AG20443 (cell line): ENCODE results near the gene C6orf89.

Source experiments
- DNase-seq: peaks from one replicate; pipeline ENCODE4 v3.0.0; 2012; ENCODE audit warnings: low spot score, mixed read lengths

Gene C6orf89

DNA sequence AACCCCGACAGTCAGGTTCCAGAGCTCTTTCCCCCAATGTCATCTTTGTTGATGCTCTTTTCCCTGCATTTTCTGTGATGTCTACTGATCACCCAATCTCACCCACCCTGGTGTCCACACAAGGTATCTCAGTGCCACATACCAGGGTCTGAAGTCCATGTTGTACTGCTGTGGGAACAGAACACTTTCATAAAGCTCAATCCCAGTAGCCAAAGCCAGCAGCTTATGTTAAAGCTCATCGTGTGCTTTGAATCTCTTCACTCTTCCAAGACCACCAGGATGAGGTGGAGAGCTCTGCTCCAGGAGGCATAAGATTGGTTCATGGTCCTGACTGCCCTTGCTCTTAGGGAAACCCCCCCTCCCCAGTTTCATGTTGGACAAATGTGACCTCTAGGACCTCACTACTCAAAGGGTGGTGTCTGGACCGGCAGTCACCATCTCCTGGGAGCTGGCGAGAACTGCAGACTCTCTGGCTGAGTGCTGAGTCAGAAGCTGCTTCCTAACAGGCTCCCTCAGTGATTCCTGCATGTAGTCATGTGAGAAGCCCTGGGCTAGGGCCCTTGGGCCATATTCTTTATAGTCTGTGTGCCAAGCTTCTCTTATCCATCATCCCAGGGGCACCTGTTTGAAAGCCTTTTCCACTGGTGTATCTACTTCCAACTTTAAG lies 33.1 kb upstream of the C6orf89 start:
- DNase-seq: peak; percentile 74

DNA sequence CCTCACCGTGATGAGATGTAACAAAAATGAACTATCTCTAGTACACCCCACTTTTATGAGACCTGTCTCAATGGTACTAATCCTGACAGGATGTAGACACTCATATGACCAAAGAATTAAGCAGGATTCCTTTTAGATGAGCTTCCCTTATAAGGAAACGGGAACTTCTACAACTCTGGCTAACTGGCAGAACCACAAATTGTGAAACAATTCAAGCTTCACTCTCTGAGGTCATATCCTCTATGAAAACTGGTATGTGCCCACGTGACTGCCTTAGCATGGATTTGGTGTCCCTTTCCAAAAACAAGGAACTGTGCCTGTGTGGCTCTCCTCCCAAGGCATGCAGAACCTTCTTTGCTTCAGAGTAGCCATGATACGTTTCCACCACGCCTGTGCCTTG lies 32.4 kb upstream of the C6orf89 start:
- peak; percentile 72 for DNase-seq

DNA sequence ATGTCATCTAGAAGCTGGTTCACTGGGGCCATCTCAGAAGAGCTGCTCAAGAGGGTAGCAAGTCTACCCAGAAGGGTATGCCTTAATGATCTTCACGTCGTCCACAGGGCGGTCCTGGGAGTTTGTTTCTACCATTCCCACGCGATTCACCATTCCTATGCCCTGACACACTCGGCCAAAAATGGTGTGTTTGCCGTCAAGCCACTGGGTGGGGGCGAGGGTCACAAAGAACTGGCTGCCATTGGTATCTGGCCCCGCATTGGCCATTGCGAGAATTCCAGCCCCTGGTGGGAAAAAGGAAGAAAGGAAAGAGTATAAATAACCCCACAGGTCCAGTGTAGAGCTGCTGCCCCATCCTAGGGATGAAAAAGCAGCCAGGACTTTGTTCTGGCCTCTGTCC lies 30.0 kb upstream of the C6orf89 start:
- no peak for DNase-seq

DNA sequence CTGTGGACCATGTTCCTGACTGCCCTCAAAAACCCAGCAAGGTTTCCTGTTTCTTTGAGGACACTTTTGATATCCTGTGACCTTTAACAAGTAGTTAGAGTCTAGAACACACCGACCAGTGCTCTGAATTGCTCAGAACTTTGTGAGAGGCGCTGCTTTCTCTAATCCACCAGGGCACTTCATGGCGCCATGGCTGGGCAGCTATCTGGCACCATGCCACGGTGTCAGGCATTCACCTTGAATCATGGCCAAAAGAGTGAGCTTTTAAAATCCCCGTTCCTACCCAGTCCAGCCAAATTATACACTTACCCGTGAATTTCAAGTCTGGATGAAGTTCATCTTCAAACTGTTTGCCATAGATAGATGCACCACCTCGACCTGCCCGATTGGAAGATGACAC lies 29.5 kb upstream of the C6orf89 start:
- no peak for DNase-seq

DNA sequence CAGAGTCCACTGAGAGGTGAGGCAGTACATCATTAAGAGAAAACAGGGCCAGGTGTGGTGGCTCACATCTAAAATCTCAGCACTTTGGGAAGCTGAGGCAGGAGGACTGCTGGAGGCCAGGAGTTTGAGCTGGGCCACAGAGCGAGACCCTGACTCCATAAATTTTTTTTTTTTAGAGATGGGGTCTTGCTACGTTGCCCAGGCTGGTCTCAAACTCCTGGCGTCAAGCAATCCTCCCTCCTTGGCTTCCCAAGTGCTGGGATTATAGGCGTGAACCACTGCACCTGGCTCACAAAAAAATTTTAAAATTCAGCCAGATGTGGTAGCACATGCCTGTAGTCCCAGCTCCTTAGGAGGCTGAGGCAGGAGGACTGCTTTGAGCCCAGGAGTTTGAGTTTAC lies 28.4 kb upstream of the C6orf89 start:
- DNase-seq: no peak

DNA sequence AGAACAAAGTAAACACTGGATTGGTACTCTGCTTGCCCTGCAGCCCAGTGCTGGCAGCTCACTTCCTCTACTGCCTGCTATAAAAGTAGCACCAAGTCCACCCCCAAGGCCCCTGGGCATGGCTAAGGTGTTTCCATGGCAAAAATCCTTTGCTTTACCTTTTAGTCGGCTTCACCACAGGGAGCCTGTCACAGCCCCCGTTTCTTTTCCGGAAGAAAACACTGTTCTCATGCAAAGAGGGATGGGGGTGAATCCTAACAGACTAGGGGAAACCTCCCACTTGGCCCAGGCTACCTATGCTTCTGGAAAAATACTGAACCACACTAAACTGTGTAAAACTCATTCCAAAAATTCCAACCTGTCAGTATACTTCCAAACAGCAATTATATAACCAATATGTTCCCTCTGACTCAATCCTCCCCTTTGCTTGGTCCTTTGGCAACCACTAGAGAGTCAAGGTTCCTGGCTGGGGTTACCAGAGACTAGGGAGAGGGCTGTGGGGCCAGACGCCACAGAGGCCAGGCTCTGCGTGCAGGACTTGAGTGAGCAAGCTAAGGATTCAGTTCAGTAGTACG lies 27.3 kb upstream of the C6orf89 start:
- peak; percentile 58 for DNase-seq

DNA sequence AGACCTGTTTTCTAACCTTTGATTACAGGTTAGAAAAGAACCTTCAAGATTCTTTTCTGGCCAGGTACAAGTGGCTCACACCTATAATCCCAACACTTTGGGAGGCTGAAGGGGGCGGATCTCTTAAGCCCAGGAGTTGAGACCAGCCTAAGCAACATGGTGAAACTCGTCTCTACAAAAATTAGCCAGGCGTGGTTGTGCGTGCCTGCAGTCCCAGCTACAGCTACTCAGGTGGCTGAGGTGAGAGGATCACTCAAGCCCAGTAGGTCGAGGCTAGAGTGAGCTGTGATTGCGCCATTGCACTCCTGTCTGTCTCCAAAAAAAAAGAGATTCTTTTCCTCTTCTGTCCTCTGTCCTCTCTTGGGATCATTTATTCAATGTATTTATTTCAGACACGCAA lies 25.6 kb upstream of the C6orf89 start:
- DNase-seq: no peak

DNA sequence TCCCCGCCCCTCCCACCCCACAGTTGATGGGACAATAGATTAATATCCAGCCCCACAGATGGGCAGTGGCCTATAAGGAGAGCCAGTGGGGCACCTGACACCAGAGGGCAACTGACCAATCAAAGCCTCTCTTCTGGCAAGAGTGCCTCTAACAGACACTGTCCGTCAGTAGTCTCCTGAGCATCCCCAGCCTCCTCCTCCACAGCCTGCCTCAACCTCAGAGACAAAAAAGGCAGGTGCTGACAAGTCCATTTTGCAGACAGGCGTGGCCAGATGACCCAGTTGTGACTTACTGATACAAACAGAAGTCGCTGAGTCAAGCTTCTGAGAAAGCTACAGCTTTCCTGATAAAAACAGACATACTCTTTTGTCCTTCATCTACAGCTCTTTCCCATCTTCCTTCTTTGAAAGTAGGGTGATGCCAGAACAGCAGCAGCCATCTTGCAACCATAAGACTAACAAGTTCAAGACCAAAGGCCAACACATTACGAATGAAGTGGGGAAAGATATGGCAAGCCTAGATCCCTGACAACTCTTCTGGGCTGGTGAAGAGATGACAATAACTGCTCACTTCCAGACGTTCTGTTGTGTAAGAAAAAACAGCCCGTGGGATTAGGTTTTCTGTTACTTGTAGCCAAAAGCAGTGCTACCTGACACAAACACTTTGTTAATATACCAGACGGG lies 23.4 kb upstream of the C6orf89 start:
- no peak for DNase-seq

DNA sequence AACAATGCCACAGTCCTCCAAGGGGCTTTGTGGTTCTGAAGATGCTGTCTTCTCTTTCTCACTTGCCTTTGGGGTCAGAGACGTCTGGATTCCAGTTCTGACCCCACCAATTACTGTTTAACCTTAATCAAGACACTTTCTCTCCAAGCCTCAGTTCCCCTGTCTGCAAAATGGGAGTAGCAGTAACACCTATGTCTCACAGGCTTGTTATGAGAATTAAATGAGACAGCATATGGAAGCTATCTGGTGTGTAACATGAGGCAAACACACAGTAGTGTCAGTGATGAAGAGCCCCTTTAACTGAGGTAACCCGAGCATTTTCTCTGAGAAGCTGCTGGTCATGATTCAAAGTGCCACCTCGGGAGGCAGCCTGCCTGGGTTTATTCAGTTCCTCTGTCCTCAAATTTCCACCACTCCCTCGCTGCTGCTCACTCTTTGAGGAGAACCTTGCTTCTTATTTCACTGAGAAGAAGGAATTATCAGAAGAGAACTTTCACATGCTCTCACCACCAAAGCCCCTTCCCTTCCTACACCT lies 22.8 kb upstream of the C6orf89 start:
- no peak for DNase-seq

DNA sequence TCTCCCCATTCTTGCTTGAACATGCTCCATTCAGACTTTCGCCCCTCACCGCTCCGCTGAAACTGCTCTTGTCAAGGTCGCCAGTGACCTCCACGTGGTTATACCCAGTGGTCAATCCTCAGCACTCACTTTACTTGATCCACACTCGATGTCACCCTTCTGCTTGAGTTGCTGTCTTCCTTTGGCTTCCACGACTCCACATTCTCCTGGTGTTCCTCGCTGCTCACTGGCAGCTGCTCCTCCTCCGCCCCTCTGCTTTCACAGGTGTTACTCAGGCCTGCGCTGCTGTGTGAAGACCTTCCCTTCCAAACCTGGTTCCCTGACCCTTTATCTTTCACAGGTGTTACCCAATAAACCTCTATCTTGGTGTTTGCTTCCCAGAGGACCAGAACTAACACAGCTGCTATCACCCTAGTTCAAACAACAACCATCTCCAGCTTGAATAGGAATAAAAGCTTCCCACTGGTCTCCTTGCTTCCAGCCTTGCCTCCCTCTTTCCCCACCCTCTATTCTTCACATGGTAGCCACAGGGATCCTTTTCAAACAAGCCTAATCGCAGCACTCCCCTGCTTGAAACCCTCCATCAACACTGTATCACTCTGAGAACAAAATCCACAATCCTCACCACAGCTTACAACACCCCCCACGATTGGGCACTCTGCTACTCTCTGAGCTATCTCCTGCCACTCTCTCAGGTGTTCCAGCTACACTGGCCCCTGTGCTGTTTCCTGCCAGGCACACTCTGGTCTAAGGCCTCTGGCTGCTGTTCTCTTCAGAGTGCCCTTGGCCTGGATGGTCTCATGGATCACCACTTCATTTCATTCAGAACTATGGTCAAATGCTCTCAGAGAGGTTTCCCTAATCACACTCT lies 21.8 kb upstream of the C6orf89 start:
- no peak for DNase-seq

DNA sequence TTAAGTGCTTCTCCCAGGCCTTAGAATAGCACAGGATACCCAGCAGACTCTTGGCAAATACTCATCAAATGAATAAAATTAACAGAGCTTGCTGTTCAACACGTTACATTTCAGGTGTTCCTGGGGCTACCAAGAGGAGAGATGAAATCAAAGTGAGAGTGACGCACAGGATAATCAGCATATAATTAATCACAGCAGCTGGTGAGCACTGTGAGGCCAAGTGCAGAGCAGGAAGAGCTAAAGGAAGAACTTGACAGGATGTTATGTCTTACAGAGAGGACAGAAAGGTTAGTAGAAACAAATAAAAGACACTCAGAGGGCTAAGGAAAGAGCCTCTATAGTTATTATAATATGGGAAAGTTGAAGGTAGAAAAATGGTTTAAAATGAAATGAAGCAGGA lies 19.9 kb upstream of the C6orf89 start:
- DNase-seq: no peak

DNA sequence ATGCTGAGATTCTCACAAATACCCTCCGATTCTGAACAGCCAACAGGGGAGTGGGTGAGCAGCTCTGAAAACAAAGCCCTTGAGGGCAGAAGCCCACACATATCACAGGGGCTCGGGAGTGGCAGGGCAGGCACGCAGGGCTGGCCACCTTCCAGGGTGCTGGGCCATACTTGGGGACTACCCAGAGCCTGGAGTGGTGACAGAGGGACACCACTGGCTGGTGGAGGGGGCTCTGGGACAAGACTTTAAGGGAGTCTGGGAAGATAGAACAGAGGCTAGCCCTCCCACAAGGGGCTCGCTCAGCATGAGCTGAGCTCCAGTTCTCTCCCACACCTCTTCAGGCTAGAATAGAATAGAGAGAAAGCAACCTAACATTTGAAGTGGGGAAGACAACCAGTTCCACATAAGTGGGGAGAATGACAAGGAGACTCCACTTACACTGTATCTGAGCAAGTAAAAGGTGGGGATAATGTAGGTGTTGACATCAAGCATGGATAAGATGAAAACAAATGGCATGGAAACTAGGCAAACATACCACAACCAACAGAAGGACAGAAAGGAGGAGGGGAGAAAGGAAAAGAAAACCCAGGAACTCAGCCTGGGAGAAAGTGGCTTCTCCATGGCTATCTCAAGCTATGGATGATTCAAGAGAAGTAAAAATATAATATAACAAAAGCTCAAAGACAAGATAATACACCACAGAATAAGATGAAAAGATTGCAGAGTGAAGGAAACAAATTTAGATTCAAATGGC lies 18.1 kb upstream of the C6orf89 start:
- DNase-seq: no peak

DNA sequence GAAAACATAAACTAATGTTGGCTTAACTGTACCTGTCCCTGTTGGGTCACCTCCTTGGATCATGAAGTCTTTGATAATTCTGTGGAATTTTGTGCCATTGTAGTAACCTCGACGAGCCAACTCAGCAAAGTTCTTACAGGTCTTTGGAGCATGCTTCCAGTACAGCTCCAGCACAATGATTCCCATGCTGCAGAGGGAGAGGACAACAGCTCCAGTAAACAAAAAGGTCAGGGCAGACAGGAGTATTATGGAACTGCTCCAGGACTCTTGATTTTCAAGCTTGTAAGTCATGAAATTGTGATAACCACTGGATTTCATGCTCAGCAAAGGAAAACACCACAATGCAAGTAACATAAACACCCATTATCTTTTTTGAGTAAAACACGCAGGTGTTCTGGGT lies 14.1 kb upstream of the C6orf89 start:
- DNase-seq: no peak

DNA sequence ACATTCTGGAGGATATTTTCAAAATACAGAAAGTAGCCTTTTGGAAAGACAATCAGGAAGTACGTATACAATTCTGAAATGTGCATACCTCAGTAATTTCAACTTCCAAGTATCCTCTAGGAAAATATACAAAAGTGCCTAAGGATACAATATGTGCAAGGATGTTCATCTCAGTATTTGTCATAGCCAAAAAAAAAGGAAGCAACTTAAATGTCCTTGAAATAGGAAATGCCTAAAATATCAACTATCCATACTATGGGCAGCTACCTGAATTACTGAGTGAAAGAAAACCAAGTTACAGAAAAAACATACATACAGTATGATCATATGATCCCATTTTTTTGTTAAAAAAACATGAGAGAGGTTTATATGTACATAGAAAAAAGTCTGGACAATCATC lies 12.6 kb upstream of the C6orf89 start:
- no peak for DNase-seq

DNA sequence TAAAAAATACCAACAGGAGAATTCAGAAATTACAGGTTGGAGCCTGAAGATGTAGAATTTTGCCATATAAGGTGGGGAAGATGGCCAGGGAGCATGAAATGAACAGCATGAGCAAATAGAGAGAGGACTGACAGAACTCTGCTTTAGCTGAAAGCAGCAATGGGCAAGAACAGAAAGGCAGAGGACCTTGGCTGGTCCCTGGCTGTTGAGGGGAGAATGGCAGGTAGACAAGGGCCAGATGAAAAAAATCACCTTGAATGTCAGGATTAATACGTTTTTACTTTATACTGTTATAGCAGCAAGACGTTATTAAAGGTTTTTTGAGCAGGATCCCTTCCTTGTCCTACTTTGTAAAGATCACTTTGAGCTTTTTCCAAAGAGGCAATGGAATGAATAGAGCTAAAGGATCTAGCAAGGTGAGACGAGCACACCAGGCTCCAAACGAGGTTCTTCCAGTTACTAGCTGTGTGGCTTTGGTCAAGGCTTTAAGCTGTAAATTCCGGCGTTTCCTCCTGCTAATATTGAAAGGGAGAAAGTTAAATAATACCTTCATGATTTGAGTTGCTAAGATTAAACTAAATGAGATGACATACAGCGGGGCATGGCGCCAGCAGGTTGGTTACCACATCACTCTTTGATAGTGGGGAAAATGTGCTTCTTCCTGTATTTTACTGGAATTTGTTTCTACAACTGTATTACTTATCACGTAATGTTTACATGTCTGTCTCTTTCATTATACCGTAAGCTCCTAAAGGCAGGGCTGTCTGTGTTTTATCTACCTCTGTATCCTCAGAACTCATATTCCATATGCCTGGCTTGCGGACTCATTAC lies 11.9 kb upstream of the C6orf89 start:
- DNase-seq: no peak

DNA sequence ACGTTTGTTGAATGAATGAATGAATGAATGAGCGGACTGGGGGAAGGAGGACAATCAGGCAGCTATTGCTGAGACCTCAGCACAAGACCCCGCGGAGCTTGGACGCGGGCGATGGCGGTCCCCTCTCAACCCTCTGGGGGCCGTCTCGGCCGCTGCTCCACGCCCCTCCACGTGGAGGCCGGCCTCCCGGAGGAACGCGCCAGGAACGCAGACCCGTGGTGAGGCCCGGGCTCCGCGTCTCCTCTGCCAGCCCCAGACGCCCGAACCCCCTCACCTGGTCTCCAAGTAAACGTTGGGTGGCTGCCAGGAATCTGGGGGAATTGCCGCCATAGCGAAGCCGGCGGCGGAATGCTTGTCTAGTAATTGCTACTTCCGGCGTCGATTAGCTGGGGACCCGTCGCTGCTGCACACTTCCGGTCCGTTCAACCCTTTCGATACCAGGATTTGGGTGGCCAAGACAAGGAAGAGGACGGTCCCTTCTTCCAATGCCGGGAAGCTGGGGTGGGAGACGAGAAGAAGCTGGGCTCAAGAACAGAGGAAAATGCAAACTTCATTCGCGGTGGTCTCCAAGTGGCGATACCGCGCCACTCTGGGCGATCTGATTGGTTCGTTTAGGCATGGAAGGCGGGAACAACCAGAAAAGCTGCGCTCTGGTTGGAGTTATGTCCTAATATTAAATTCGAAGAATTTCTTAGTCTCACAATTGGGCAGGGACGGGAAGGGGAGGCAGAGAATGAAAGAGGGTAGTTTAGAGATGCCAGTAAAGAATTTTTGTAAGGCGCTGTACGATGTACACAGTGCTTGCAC lies 11.1 kb upstream of the C6orf89 start, which contains the start of gene PPIL1:
TSS of gene PPIL1 (minus strand) at position 361 of the 807 bp plus-strand sequence. CDS start at position 330, 31 bp downstream.
- peak; percentile 96 for DNase-seq

DNA sequence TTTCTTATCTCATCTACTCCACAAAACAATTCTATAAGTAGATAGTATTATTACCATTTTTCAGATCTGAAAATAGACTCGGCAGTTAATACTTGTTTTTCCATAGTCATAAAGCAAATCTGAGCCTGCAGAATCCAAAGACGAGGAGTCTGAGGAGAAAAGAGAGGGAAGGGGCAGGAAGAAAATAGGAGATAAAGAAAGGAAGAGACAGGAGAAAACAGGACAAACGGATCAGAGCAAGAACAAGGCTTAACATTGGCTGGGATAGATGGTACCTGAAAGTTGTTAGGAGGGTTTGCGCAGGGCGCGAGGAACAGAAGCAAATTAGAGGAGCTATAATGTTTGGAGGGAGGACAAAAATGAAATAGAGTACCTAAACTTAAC lies 10.5 kb upstream of the C6orf89 start:
- DNase-seq: no peak

DNA sequence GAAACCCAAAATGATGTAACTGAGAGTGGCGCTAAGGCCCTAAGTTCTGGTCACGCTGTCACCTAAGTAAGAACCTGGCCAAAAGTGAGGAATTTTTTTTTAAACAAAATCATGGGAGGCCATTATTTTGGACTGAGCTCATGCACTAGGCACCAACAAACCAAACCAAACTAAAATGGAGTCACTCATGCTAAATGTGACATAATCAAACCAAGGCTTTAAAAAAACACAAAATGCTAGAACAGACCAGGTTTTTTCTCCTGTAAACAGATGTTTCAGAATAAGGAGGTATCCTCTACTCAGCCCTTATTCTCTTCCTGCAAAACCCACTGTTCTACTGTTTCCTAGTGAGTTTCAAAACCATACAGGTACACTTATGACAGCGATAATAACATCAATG lies 1.1 kb upstream of the C6orf89 start:
- no peak for DNase-seq

DNA sequence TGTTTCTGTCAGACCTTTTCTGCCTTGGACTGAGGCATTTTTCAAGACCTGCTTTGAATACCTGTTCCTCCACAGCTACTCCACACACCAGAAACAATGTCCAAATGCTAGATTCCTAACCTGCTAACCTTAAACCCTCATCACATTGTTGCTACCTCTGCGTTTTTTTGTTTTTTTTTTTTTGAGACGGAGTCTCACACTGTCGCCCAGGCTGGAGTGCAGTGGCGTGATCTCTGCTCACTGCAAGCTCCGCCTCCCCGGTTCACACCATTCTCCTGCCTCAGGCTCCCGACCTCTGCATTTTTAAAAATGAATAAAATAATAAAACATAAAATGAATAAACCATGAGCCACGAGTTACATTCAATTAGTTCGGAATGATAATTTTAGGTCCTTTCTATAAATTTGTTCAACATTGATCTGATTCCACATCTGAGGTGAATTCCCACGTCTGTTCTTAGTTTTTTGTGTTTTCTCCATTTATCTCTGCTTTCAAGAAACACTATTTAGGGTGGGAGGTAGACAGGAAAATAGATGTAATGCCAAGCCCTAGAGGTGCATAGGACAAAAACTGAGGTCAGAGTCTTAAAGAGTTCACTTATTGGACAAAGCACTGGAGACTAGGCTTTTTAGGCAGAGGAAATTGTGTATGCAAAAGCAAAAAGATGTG lies 1.3 kb downstream of the C6orf89 start:
- no peak for DNase-seq
